GM21526 (cell line): ENCODE data around the gene SIRPD.
"Not testable (repeated sequence)": the region's sequence is repeated elsewhere in the genome, so short reads cannot be mapped to it uniquely, and the experiment has no call there.

Experiments
- ATAC-seq: cut with Tn5 transposase; IDR thresholded peaks from one replicate; pipeline ENCODE4 v1.9.1; 2021; ENCODE audit warnings: moderate library complexity; ENCODE audit not compliant: unreplicated experiment, low FRiP score

Gene SIRPD

DNA sequence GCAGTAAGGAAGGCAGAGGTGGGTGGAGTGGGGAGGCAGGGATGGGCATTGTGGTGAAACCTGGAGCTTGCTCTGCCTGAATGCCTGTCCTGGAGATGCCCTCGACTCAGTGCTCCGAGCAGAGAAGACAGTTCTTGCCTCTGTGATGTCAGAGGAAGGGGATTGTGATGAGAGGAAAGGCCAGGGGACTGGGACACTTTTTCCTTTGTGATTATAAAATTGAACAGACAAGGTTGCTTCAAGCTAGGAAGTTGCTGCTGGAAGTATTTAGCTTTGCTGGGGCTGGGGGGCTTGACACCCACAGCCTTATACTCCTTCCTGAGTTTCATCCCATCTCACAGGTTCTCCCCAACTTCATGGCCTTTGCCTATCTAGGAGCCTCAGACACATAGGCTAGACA is at the start of gene SIRPD:
SIRPD (minus strand) TSS at position 101 of the 400 bp plus-strand sequence; CDS start at position 49, 52 bp downstream.
- no peak for ATAC-seq

DNA sequence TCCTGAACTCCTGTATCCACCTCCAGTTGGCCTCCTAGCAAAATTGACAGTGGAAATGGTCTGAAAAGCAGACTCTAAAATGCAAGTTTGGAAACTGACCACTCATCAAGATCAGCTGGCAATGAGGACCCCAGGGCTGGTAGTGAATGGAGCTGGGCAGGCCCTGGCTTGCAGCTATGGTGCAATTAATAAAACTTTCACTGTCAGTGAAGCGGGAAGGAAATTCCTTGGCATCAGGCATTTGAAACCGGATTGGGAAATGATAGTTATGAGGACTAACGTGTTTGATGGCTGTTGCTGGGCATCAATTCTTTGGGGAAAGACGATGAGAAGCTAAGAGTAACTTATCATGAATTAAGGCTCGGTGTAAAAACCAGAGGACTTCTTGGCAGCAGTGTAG is 43.2 kb upstream of the SIRPD start:
- no peak for ATAC-seq

DNA sequence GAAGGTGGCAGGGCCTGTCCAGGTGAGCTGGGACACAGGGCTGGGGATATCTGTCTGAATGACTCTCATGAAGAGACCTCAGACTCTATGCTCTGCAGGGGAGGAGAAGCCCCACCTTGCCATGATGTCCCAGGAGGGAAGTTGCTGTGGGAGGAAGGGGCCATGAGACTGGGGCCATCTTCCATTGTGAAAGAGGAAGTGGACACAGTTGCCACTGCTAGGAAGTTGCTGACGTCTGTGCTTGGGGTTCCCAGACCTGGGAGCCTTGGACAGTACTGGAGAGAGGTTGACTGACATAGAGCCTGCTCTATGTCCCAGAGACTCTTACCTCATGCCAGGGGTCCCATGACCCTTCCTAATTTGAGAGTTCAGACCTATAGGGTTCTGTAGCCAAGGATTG is 37.8 kb upstream of the SIRPD start:
- no peak for ATAC-seq

DNA sequence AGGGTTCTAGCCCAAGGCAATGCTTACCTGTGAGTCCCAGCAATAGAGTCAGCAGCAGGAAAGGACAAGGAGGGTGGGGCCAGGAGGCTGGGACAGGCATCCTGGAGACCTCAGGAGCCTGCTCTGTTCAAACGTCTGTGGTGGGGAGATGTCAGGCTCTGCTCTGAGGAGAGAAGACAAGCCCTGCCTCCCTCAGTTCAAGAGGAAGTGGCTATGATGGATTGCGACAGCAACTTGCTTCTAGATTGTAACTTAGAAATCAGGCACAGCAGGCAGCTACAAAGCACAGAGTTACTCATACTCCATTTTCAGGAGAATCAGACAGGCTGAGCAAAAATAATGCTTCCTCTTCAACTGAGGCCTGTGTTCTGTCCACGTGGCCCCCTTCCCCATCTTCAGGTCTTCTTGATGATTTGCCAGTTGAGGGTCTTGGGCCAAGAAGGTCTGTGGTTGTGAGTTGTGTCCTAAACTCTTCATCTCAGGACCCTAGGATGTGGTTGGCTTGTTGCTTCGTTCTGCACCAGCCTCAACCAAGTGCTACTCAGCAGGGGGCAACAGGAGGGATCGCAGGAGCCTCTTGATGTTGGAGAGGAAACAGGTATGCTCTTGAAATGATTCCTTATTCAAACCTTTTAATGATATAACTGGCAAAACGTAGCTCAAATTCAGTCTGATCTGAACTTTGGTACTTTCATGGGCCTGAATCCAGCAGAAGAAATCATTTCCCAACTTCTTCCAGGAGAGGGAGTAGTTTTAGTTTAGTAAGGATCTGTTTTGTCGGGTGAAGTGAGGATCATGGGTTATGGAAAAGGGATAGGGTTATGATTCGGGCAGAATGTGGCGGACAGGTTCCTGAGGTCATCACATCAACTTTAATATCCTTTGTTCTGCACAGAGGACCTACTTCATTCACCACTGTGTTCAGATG is 31.3 kb upstream of the SIRPD start:
- no peak for ATAC-seq

DNA sequence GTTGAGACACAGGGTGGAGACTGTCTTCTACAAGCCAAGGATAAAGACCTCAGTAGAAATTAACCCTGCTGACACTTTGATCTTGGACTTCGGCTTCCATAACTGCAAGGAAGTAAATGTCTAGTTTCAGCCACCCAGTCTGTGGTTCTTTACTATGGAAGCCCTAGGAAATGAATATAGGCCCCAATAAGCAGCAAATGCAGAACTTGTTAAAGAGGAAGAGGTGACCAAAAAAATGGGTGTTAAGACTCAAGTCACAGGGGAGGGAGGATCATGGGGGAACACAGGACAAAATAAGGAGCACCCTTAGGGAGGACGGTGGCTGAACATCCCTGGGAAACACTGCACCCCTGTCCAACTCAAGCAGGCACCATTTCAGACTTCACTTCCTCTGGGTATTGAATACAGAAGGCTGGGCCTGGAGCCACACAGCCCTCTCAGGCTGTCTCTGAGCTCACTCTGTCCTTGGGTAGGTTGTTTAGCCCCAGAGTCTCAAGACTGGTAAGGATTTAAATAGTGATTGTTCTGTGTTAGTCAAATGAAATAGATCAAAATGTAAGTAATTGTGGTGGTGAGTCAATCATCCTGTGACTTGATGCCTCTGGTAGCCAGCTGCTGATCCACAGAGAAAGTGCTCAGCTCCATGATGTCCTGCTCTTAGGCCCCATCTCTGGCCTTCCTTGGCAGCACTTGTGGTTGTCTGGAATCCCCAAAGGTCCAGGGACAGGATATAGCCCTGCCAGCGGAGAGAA is 30.5 kb upstream of the SIRPD start:
- ATAC-seq = no peak

DNA sequence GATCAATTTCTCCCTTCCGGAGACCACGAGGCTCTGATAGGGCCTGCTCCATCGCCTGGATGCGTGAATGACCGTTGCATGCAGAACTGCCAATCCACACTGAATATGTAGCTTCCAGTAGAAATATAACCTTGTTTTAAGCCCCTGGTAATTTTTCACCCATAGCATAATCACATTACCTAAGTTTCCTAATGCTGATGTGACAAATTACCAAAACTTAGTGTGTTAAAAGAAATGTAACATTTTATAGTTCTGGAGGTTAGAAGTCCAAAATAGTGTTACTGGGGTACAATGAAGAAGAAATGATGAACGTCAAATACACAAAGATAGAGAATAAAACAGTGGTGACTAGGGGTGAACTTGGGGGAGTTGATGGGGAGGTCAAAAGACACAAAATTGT is 22.0 kb upstream of the SIRPD start:
- no peak for ATAC-seq

DNA sequence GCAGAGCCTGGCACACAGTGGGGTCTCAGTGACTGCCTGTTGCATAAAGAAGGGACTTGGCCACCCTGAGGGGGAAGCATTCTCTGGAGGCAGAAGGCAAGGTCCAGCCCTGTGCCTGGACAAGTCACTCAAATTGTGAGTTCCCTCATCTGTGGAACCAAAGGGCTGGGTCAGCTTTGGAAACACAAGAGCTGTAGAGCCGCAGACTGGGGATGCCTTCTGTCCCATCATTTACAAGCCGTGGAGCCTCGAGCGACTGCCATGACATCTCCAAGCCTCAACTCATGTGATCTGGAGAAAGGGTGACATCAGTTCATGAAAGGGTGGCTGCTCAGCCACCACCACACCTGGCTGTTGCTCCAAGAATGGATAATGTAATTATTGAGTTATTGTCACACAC is 20.4 kb upstream of the SIRPD start:
- ATAC-seq = no peak

DNA sequence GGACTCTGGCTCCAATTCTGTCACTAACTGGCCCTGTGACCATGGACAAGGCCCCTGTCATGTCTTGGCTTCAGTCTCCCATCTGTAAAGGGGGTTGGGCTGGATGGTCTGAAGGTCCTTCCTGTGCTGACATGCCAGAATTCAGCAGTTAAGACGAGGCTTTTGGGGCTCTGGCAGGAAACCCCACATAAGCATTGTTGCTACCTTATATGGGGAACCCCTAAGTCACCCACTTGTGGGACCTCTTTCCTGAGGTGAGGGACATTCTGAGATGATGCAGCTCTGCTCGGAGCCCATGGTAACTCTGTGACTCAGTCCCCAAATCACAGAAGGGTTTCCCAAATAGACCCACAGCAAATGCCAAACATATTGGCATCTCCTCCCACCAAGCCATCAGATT is 19.8 kb upstream of the SIRPD start:
- ATAC-seq = not testable (repeated sequence)

DNA sequence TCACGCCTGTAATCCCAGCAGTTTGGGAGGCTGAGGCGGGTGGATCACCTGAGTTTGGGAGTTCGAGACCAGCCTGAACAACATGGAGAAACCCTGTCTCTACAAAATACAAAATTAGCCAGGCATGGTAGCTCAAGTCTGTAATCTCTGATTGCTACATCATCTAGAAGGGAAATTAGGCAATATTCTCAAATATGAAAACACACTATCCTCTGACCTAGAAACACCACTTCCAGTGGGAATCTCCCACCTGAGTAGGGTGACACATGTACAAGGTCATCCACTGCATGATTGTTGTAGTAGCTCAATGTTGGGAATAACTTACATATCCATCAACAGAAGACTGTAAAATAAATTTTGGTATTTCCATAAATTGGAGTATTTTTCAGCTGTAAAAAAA is 19.1 kb upstream of the SIRPD start:
- ATAC-seq = no peak

DNA sequence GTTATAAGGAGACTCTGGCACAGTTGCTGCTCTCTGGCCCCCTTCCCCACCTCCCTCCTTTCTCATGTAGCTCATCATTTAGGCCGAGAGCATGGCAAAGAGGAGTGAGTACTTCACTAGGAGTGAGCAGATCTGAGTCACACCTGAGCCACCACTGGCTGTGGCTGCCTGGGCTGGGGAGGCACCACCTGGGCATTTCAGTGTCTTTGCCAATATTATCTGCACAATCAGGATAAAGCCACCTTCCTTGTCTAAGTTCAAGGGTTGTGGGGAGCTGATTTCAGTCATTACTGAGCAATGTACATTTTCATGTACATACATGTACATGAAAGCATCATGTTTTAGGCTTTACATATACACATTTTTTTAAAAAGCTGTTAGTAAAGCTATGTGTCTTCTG is 18.5 kb upstream of the SIRPD start:
- ATAC-seq = not testable (repeated sequence)

DNA sequence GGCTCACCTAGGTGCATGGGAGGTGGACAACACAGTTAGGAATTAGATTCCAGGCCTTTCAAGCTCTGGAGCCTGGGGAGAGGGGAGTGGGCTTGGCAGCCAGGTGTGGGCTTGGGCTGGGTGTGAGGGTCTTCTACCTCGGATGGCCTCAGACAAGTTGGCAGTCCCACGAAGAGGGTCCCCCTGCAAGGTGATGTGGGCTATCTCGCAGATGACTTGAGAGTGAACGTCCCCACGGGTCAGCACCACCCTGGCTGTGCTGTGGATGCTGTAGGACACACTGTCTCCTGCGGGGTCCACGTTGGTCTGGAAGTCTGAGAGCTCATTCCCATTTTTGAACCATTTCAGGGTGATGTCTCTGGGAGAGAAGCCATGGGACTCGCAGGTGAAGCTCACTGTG is 14.1 kb upstream of the SIRPD start:
- ATAC-seq = not testable (repeated sequence)

DNA sequence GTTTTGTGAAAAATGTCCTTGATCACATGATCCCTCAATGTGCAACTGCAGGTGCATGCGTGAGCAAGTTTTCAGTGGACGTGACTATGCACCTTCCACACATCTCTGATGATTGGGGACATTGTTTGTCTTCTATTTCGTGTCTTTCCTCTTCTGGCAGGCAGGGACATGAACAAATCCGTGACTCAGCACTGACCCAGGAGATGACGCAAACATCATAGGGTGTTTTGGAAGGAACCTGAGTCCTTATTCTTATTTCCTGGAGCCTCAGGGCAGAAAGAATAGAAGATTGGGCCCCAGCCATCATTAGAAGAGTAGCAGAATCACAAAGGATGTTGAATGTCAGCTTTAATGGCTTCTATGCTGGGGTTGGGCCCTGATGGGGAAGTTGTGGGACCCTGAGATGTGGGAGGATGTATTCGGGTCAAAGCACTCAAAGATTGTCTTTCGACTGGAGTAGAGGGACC is 11.9 kb upstream of the SIRPD start:
- no peak for ATAC-seq

DNA sequence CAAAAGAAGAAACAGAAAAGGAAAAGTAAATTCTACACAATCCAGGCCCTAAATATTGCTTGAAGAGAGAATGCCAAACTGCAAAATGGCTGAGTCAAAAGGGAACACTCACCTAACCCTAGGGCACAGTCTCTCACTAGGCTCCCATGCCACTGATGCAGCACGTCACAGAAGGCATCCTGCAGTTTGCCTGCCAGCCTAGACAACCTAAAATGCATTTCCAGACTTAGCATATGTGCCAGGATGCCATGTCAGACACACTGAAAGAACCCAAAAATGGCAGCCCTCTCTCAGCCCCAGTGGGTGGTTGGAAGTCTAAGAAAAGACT is 10.6 kb upstream of the SIRPD start:
- ATAC-seq = no peak

DNA sequence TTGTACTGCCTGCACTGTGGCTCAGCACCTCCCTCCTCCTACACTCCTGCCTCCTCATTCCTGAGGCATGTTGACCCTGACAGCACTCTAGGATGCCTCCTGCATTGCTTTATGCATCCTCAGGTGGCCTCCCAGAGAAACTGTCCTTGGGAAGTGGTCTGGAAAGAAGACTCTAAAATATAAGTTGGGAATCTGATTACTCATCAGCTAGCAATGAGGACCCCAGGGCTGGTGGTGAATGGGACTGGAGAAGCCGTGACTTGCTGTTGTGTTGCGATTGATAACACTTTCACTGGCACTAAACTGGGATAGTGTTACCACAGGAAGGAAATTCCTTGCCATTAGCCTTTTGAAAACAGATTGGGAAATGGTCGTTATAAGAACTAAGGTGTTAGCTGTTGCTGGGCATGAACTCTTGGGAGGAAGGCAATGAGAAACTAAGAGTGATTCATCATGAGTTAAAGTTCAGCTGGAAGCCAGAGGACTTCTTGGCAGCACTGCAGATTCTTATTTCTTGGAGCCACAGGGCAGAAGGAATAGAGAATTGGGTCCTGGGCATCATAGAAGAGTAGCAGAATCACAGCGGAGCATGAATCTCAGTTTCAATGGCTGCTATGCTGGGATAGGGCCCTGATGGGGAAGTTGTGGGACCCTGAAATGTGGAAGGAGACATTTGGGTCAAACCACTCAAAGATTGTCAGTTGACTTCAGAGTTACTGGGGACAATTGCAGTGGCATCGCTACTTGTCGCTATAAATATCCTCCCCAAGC is 10.1 kb upstream of the SIRPD start:
- ATAC-seq = no peak

DNA sequence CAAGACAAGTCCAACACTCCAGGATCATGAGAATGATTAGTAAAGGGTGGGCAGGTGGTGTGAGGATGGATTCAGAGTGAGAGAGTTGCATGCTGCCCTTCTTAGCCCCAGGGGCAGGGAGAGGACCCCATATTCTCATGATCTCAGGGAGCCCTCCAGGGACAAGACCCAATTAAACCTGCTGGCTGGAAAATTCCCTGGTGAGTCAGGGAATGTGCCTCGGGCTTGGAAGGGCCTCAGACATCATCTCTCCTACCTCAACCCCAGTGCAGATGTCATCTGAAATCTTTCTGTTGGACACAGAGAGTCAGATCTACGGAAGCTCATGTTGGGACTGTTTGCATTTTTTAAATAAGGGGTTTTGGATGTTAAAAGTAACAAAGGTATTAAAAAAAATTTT is 9.2 kb upstream of the SIRPD start:
- no peak for ATAC-seq

DNA sequence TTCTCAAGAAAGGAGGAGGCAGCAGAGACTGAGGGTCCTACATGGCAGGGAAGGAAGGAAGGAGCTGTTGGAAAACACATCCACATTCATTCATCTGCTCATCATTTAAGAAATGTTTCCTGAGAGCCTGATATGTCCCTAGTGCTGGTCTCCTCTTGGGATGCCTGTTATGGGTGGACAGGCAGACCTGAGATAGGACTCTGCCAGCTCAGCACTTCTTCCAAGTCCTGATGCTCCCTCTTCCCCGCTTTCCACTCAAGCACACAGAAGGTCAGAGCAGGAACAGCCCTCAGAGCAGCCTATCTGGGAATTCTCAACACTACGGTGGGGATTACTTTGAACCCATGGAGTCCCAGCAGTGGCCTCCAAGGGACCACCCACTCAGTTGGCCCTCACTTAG is 8.0 kb upstream of the SIRPD start:
- no peak for ATAC-seq

DNA sequence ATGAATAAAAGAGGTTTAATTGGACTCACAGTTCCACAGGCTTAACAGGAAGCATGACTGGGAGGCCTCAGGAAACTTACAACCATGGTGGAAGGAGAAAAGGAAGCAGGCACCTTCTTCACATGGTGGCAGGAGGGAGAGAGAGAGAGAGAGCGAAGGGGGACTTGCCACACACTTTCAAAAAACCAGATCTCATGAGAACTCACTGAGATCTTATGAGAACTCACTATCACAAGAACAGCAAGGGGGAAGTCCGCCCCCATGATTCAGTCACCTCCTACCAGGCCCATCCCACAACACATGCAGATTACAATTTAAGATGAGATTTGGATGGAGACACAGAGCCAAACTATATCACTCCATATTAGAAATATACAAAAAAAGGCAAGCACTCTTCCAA is 6.1 kb upstream of the SIRPD start:
- no peak for ATAC-seq

DNA sequence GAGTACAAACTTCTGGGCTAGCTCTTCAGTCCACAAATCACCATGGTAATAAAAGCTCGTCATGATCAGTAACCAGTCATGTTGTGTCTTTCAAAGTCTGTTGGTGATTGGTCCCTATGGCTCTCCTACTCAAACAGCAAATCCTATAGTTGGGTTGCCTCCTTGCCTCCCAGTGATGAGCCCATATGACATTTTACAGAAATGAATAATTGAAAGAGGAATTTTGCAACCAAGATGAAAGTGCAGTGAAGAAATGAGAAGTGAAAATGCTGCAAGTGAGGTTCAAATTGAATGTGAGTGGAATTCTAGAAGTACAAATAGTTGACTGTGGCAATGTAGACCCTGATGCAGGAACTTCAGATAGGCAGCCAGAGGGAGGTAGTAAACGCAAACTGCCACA is 5.1 kb upstream of the SIRPD start:
- ATAC-seq = no peak

DNA sequence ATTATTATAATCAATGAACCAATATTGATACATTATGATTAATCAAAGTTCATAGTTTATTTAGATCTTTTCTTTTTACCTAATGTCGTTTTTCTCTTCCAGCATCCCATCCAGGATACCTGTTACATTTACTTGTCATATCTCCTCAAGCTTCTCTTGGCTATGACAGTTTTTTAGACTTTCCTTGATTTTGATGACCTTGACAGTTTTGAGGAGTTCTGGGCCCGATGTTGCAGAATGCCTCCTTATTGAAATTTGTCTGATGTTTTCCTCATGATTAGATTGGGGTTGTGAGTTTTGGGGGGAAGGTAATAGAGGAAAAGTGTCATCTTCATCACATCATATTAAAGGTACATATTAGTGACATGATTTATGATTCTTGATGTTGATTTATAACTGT is 3.8 kb upstream of the SIRPD start:
- no peak for ATAC-seq

DNA sequence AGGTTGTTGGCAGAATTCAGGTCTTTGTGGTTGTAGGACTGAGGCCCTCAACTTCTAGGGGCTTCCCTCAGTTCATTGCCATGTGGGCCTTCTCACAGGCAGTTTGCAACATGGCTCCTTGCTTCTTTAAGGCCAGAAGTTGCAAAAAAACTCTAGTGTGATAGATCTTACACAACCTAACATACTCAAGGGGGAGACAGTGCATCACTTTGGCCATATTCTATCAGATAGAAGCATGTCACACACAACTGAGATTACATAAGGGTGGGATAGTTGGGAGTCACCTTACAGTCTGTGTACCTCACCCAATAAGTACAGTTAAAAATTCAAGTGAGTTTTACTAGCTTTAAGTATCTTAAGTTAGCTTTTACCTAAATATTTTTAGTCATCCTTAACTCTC is 1.6 kb downstream of the SIRPD start:
- no peak for ATAC-seq

DNA sequence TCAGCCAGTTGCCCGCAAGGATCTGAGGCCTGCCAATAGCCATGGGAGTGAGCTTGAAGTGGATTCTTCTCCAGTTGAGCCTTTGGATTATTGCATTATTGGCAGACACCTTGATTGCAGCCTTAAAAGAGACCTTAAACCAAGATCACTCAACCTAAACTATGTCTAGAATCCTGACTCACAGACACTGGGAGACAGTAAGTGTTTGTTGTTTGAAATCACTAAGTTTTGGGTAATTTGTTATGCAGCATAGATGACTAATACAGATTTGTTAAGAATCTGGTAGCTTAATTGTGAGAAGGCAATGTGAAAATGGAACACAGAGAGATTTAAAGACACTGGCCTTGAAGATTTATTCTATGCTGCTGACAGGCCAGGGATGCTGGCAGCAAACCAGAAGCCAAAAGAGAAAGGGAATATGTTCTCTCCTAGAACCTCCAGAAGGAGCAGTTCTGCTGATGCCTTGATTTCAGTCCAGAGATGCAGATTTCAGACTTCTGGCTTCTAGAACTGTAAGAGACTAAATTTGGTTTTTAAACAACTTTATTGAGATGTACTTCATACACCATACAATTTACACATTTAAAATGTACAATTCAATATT is 17.6 kb downstream of the SIRPD start:
- ATAC-seq = no peak
